Sciatic nerve (tissue), 2 donors: ENCODE results near the gene RASEF. TPM values are rescaled to one million over a fixed set of nuclear protein-coding genes. Genes with fewer than 3 reads are reported as not detected.
"Not testable (repeated sequence)": the region's sequence is repeated elsewhere in the genome, so short reads cannot be mapped to it uniquely, and the experiment has no call there.

Source experiments
- ATAC-seq: fragments of 200-7000 bp; cut with Tn5 transposase; one replicate; pipeline ENCODE4 v1.9.1; 2020; ENCODE audit warnings: mild to moderate bottlenecking, moderate library complexity
- DNase-seq: peaks from one replicate; pipeline ENCODE4 v3.0.0-alpha.2; 2020; ENCODE audit warnings: low spot score
- intact Hi-C: fragments of 100-400 bp; cut with DNase I; formaldehyde crosslinking; loops from one replicate; pipeline ENCODE4 v1.14.2; 2022
- total RNA-seq: library from RNA; stranded (reverse); fragmentation: NEBNext Ultra II Directional; extraction: Animal tissue kit (Norgen Biotek cat#: 25700); gene quantifications from one replicate; pipeline ENCODE4 v1.2.1, GENCODE V29; 2021
- donor health status: DM: no; HTN: no; CAD: no.
- donor health status: DM: no; HTN: no; CAD: no.

Gene RASEF
- total RNA-seq, result 0.09 TPM

DNA sequence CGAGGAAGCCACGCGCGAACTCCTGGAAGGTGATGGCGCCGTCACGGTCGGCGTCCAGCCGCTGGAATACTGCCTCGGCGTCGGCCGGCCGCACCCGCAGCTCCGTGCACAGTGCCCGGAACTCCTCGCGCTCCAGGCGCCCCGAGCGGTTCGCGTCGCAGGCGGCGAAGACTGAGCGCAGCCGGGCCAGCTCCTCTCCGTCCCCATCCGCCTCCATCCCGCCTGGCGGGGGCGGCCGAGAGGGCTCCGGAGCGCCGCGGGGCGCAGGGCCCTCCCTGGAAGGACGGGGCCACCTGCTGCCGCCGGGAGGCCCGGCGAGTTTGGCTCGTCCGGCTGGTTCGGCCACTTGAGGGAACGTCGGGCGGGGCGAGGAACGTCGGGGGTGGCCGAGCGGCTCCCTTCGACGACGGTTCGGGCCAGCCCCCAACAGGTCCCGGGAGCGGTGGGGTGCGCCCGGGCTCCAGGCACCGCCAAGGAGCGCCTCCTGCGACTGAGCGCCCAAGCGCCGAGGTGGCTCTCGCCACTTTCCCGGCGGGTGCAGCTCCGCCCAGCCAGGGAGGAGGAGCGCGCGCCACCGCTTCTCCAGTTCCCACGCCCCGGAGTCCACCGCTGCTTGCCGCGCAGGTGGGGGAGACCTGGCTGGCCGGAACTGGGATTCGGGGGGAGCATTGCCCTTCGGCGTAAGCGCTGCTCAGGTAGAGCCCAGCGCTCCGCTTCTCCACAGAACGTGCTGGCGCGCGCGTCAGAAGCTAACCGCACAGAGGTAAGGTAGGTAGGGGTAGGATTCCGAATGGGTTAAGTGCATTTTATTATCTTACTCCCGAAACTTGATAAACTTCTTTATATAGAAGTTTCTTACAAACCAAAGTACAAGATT, at the start of gene RASEF:
Gene RASEF (minus strand): TSS at position 492 of the 877 bp plus-strand sequence. CDS start 275 bp downstream, at position 217.
- DNase-seq, result no peak
- ATAC-seq, result no peak
- intact Hi-C loops, result no loop called here

DNA sequence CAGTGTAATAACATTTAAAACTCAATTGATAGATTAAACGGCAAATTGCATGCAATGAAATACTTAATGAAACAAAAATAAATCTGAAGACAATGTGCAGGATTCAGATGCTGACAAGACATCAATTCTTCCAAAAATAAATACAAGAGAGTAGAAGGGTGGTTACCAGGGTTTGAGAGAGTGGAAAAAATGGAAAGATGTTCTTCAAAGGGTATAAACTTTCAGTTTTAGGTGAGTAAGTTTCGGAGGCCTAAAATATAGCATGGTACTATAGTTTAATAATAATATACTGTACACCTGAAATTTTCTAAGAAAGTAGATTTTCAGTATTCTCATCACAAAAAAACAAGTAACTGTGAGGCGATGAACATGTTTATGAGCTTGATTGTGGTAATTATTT, 48.2 kb upstream of the RASEF start:
- intact Hi-C loops, result no loop called here
- ATAC-seq (no peak), DNase-seq (no peak)

DNA sequence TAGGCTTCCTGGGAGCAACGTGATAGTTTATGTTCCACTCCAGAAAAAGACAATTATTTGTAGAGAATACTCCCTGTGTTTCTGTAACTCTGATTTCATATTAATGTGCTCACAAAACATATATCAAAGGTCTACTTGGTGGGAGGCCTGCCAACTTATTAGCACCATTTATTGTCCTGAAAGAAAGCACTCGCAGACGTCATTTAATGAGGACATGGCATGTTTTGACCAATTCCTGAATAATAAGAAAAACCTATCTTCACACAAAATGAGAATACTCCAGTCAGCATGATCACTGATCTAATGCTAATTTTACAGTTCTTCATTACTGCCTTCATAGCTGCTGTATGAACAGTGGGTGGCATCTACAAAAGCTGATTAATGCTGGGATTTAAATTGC, 46.4 kb upstream of the RASEF start:
- ATAC-seq (no peak), DNase-seq (no peak)
- intact Hi-C loops, result no loop called here

DNA sequence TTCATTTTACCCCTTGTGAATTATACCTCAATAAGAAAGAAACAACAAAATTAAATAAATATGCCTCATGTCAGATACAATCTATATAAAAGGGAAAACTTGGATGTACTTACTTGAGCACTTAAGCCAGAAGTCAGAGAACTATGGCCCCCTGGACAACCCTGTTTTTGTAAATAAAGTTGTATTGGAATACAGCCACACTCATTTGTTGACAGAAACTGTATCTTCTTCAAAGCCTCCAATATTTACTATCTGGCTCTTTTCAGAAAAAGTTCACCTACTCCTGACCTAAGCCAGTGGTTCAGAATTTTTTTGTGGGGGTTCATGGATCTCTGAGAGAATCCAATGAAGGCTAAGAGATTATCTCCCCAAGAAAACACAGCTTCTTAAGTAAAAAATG, 45.3 kb upstream of the RASEF start:
- no peak for DNase-seq
- intact Hi-C loops, result no loop called here
- no peak for ATAC-seq

DNA sequence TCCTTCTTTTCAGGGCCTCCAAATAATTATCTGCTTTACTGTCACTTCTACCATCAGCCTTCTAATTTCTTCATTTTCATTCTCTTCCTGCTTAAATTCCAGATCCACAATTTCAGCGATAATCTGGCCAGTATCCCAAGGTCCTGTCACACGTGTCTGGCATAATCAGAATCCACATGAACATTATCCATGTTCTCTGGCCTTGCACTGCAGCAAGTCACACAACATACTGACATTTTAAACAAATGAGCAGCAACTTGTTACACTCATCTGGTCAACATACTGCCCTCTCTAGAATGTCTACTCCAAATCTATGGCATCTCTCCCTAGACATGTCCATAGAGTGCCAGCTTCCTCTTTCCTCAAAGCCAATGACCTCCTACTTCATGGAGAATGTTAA, 43.8 kb upstream of the RASEF start:
- intact Hi-C loops, result no loop called here
- no peak for DNase-seq
- no peak for ATAC-seq

DNA sequence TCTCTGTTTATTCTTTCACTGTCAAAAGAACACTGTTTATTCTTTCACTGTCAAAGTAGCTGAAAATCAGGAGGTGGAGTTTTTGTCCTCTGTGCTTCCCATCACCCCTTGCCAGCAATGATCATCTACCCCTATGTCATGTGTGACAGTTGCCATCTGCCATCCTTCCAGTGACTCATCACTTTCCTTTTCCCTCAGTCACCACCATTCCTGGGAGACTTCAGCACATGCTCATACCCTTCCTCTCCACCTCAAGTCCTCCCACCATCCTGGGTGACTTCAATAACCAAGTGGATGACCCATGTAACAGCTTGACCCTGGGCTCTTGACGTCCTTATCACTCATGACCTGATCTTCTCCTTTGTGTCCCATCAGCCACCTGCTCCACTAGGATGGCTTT, 43.3 kb upstream of the RASEF start:
- ATAC-seq (no peak), DNase-seq (no peak)

DNA sequence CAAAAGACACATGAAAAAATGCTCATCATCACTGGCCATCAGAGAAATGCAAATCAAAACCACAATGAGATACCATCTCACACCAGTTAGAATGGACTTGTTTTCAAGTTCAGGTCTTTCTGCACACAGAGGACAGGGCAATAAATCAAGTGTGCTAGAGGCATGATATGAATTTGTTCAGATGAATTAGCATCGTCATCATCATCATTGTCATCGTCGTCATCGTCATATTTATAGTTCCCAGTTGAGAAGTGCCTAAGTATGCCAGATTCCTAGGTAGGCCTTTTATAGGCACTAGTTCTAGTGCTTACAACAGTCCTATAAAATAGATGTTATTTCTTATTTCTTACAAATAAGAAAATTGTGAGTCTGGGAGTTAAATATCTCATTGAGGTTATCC, 34.7 kb upstream of the RASEF start:
- no peak for ATAC-seq
- DNase-seq, result no peak
- intact Hi-C loops, result no loop called here

More for the DNA sequence above, 43.3 kb upstream of the RASEF start:
- intact Hi-C loops, result no loop called here

DNA sequence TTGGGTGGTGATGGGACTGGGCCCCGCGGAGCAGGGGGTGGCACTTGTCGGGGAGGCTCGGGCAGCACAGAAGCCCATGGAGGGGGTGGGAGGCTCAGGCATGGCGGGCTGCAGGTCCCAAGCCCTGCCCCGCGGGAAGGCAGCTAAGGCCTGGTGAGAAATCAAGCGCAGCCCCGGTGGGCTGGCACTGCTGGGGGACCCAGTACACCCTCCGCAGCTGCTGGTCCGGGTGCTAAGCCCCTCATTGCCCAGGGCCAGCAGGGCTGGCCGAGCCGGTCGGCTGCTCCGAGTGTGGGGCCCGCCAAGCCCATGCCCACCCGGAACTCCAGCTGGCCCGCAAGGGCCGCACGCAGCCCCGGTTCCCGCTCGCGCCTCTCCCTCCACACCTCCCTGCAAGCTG, 30.4 kb upstream of the RASEF start:
- intact Hi-C loops, DNase-seq, ATAC-seq: not testable (repeated sequence)

DNA sequence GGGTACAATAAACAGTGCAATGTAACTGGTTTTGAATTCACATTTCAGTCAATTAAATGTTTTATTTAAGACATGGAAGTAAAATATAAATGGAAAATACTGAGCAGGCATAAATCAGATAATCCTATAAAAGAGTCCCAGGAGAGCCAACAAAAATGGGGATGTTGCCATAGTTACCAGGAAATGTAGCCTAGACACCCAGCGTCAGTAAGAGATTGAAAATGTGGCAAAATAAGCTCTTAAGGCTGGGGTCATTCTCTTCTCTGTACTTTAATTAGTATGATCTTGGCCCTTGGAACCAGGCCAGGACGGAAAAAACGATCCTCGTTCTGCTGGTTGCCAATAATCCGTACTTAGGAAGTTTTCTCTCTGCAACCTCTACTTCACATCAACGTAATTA, 18.9 kb upstream of the RASEF start:
- ATAC-seq, result no peak

DNA sequence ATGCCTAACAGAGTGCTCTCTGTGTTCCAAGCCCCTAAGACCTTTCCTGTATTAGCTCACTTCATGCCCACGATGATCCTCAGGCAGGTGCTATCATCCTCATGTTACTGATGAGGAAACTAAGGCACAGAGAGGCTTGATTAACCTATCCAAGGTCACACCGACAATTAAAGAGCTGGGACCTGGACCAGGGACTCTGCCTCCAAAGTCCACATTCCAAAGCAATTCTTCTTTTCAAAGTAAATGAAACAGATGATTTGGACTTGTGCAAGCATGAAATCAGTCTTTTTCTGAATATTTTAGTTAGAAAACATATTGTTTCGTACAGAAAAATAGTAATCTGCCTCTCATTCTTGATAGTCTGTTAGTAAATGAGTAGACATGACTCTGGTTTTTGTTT, 18.1 kb upstream of the RASEF start:
- ATAC-seq (no peak), DNase-seq (no peak)
- intact Hi-C loops, result no loop called here

More for the DNA sequence above, 18.9 kb upstream of the RASEF start:
- intact Hi-C loops, result no loop called here
- no peak for DNase-seq

DNA sequence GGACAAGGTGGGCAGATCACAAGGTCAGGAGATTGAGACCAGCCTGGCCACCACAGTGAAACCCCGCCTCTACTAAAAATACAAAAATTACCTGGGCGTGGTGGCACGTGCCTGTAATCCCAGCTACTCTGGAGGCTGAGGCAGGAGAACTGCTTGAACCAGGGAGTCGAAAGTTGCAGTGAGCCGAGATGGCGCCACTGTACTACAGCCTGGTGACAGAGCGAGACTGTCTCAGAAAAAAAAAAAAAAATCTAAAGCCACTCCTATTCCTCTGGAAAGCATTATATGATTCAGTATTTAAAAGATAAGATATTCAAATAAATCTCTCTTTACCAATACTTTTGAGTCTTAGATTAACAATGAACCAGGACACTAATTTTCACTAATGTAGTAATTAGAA, 13.0 kb upstream of the RASEF start:
- DNase-seq, intact Hi-C loops, ATAC-seq: not testable (repeated sequence)

DNA sequence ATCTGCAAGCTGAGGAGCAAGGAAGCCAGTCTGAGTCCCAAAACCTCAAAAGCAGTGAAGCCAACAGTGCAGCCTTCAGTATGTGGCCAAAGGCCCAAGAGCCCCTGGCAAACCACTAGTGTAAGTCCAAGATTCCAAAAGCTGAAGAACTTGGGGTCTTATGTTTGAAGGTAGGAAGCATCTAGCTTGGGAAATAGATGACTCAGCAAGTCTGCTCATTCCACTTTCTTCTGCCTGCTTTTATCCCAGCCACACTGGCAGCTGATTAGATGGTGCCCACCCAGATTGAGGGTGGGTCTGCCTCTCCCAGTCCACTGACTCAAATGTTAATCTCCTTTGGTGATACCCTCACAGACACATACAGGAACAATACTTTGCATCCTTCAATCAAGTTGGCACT, 9.6 kb upstream of the RASEF start:
- intact Hi-C loops, ATAC-seq, DNase-seq: not testable (repeated sequence)

DNA sequence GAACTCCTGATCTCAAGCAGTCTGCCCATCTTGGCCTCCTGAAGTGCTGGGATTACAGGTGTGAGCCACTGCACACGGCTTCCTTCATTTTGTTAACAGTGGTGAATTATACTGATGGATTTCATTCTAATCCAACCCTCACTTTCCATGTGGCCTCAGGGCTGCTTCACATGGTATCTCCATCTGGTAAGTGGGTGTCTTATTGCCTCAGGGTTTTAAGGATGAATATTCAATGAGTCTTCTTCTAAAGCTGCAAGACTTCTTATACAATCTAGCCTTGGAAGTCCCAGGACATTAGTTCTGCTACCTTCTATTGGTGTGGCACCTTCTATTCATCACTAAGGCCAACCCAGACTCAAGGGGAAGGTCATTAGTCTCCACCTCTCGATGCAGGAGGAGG, 8.7 kb upstream of the RASEF start:
- DNase-seq (no peak), ATAC-seq (no peak)
- intact Hi-C loops, result no loop called here

DNA sequence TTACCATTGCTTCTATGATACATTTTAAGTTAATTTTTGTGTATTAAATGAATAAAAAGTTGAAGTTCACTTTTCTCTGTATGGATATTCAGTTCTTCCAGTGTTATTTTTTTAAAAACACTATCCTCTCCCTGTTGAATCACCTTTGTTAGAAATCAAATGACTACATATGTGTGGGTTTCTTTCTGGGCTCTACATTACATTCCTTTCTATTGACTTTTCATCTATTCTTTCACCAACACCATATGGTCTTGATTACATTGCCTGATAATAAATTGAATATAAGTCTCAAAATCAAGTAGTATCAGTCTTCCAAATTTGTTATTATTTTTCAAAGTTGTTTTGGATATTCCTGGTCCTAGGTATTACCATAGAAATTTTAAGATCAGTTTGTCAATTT, 7.3 kb upstream of the RASEF start:
- DNase-seq, result no peak
- no peak for ATAC-seq
- intact Hi-C loops, result no loop called here

DNA sequence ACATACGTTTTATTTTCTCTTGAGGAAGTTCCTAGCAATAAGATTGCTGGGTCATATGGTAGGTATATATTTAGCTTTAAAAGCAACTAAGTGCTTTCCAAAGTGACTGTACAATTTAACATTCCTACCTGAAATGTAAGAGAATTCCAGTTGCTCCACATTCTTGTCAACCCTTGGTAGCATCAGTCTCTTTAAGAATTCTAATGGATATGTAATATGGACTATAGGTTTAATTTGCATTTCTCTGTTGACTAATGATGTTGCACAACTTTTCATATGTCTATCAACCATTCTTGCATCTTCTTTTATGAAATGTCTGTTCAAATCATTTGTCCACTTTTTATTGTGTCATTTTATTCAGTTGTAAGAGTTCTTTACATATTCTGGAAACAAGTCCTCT, 6.7 kb upstream of the RASEF start:
- intact Hi-C loops, result no loop called here
- DNase-seq (no peak), ATAC-seq (no peak)

DNA sequence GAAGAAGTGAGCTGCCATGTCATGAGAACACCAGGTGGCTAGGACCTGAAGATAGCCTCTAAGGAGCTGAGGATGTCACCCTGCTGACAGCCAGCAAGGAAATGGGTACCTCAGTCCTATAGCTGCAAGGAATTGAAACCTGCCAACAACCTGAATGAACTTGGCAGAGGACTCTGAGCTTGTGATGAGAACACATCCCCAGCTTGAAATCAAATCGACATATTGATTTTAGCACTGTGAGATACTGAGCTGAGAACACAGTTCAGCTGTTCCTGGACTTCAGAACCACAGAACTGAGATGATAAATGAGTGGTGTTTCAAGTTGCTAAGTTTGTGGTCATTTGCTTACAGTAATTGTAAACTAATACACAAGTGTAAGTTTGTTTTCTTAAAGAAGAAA, 5.5 kb upstream of the RASEF start:
- ATAC-seq, result no peak
- intact Hi-C loops, result no loop called here
- DNase-seq, result no peak

DNA sequence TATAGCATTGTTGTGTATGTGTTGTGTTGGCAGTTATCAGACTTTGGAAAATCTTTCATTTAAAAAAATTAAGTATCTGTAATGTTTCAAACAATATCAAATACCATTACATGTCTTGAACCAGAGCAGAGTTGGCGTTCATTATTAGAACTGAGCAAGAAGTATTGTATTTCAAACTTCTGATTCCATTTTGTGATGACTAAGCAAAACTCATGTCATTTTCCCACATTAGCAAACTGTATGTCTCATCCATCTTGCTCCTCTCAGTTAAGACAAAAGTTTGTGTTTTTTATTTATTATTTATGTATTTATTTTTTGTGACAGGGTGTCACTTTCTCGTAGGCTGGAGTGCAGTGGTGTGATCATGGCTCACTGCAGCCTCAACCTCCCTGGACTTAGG, 4.6 kb upstream of the RASEF start:
- no peak for DNase-seq
- intact Hi-C loops, result no loop called here
- ATAC-seq, result no peak

DNA sequence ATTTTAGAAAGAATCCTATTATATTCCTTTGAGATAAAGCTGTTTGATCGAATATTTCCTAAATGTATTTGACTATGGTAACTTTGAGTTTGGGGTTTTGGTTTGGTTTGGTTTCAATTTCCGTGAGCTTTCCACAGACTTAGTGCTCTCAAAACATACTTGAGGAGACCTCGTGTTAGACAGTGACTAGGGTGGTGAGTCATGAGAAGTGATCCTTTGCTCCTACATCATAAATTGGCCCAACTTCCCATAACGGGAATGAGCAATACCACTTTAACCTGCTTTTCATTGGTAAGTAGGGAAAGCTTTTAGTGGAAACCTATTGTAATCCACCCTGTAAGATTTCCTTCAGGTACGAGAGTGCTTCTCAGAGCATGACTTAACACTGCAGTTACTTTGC, 3.8 kb upstream of the RASEF start:
- no peak for ATAC-seq
- DNase-seq, result no peak
- intact Hi-C loops, result no loop called here

DNA sequence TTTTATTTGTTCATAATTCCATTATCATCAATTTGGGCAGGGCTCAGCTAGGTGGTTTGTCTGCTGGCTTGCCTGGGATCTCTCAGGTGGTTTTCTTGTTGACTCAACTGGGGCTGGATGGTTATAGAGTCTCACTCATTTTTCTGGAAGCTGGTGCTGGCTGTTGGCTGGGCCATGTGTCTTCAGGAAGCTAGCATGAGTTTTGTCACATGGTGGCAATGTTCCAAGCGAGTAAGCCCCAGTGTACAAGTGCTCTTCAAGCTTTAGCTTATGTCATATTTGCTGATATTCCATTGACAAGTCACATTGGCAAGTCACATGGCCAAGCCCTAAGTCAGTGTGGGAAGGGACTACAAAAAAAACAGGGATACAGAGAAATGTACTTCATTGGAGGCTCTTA, 2.3 kb upstream of the RASEF start:
- ATAC-seq (no peak), DNase-seq (no peak)
- intact Hi-C loops, result no loop called here

DNA sequence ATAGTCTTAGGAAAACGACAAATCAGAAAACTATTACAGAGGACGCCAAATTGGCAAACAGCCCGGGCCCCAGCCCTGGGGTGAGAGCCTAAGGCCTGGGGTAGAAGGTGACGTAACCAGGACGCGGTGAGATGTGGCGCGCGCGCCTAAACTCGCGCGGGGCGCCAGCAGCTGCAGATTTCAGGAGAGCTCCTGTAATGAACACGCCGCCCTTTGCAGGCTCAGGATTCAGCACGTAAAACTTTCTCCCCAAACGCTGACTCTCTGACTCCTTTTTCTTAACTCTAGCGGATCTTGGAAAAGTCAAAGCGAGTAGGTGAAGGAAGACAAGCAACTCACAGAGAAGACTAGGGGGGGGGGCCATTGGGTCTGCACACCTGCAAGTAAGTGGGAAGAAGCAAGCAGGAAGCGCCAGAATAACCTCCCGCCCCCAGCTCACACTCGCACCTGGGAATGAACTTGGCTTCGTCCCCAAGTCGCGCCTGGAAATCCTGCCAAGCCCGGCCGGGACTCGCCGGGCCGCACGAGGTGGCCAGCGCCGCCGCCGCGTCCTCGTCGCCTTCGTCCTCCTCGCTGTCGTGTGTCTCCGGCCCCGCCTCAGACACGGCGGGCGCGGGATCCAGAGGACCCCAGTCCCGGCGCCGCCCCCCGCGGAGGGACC, 822 bp downstream of the RASEF start:
- no peak for DNase-seq
- no peak for ATAC-seq
- intact Hi-C loops, result no loop called here

DNA sequence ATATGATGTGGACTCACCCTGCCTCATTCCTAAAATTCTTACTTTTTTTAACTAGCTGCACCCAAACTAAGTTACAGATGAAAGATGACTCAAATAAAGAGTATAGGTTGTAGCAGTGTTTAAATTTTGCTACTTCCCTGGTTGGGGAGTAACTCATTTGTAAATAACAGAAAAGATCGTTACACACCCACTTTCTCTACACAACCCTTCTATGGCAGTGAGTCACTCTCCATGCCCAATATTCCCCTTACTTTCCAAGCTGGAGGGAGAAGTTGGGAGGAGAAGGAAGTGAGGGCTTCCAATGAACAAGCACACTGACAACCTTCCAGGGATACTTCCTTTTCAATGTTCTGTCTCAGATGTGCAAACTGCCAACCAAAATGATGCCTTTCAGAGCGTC, 1.9 kb downstream of the RASEF start:
- DNase-seq, result no peak
- intact Hi-C loops, result no loop called here
- no peak for ATAC-seq
